OCI-LY3 (cell line): Measurements from ENCODE around the gene ACTR5.

Experiments
- EZH2phosphoT487 ChIP-seq: fragments of 200-600 bp; shearing (Covaris generic); IDR thresholded peaks from 2 replicates; pipeline ENCODE4 v1.6.1; 2018; ENCODE audit warnings: antibody characterized with exemption, mixed run types, low read depth
- TF ChIP-seq, protein P1 (sequence below): fragments of 200-600, 300-600 bp; sonication (generic); IDR thresholded peaks from 2 replicates; pipeline ENCODE4 v1.5.1; 2014; ENCODE audit warnings: antibody characterized with exemption, low read length, low read depth

DNA sequence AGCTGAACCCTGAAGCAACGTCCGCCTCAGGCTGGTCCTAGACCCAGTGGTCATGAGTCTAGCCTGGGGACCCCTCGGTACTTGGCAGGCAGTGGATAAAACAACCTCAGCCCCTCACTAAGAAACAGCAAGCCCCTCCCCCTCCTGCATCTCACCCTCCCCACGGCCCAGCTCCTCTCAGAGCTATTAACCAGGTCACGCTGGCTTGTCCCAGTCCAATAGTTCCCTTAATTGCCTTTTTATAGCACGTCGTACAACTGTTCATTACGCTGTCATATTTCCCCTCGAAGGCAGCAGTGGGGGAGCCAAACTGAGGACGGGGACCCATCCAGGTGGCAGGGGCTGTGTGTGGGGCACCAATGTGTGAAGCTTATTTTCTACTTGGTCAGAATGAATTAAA lies 32.6 kb upstream of the ACTR5 start:
- TF ChIP-seq, protein P1, sequence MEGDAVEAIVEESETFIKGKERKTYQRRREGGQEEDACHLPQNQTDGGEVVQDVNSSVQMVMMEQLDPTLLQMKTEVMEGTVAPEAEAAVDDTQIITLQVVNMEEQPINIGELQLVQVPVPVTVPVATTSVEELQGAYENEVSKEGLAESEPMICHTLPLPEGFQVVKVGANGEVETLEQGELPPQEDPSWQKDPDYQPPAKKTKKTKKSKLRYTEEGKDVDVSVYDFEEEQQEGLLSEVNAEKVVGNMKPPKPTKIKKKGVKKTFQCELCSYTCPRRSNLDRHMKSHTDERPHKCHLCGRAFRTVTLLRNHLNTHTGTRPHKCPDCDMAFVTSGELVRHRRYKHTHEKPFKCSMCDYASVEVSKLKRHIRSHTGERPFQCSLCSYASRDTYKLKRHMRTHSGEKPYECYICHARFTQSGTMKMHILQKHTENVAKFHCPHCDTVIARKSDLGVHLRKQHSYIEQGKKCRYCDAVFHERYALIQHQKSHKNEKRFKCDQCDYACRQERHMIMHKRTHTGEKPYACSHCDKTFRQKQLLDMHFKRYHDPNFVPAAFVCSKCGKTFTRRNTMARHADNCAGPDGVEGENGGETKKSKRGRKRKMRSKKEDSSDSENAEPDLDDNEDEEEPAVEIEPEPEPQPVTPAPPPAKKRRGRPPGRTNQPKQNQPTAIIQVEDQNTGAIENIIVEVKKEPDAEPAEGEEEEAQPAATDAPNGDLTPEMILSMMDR = no peak
- TF ChIP-seq EZH2phosphoT487 = no peak
